HCT116 (cell line): ENCODE results near the gene GORASP1. TPM values are rescaled to one million over a fixed set of nuclear protein-coding genes. Genes with fewer than 3 reads are reported as not detected.

Experiments used
- ATAC-seq: fragments of 200-7000 bp; cut with Tn5 transposase; 2 replicates; pipeline ENCODE4 v1.9.1; 2020; ENCODE audit warnings: mild to moderate bottlenecking, moderate library complexity
- BruUV-seq: library from RNA; stranded (reverse); fragments of 400-500 nt; replicated peaks from 2 replicates; lab custom pipeline; 2021; lab: Mats Ljungman, UMichigan
- CTCF ChIA-PET: fragments of 300-600 bp; sonication (Branson Sonifier 250); formaldehyde crosslinking; loops from one replicate; lab custom pipeline; 2021; ENCODE audit warnings: antibody characterized with exemption; lab: Charles Lee
- POLR2A ChIA-PET: fragments of 300-600, 350-600 bp; sonication (Branson Sonifier 250); formaldehyde crosslinking; loops from one replicate; lab custom pipeline; 2021; ENCODE audit warnings: antibody characterized with exemption; lab: Charles Lee
- RAD21 ChIA-PET, 2 experiments: fragments of 300-600 bp; sonication (Branson Sonifier 250); formaldehyde crosslinking; loops; one replicate each; lab custom pipeline; 2023; ENCODE audit warnings: low total read pairs in 2 of 2; ENCODE audit not compliant: uncharacterized antibody in 2 of 2, unreplicated experiment in 2 of 2, low non-redundant PET in 1 of 2; lab: Charles Lee
- DNase-seq: peaks from one replicate; pipeline ENCODE4 v3.0.0-alpha.2; 2010; ENCODE audit warnings: low read depth, low spot score
- H2AFZ ChIP-seq: fragments of 200-600 bp; shearing (Covaris generic), sonication (generic); 2 replicates; pipeline ENCODE4 v1.6.1; 2017; ENCODE audit warnings: low read depth, mixed run types, mixed read lengths, antibody characterized with exemption, low read length; ENCODE audit not compliant: poor library complexity, severe bottlenecking
- H3K27ac ChIP-seq: 2 replicates; pipeline ENCODE4 v1.5.1; 2012; ENCODE audit warnings: low read depth, low read length
- H3K27me3 ChIP-seq: fragments of 200-600 bp; sonication (generic); 2 replicates; pipeline ENCODE4 v1.6.1; 2016; ENCODE audit warnings: mixed run types, low read length, mixed read lengths; ENCODE audit not compliant: insufficient read depth
- H3K36me3 ChIP-seq, 2 experiments: fragments of 200-500 bp in 1 of 2; fragments of 200-600 bp in 1 of 2; sonication (Bioruptor generic) in 1 of 2; sonication (generic) in 1 of 2; 2 replicates each; pipeline versions ENCODE4 v1.5.1 to v1.6.1; 2014 to 2016; ENCODE audit warnings: low read length in 2 of 2, inconsistent platforms in 1 of 2, mixed read lengths in 1 of 2, mixed run types in 1 of 2; ENCODE audit not compliant: insufficient read depth in 2 of 2, control insufficient read depth in 1 of 2
- H3K4me1 ChIP-seq, 2 experiments: fragments of 200-600 bp in 1 of 2; sonication (generic) in 1 of 2; 2 replicates each; pipeline versions ENCODE4 v1.5.1 to v1.6.1; 2012 to 2017; ENCODE audit warnings: low read length in 2 of 2, inconsistent platforms in 1 of 2, mild to moderate bottlenecking in 1 of 2, mixed read lengths in 1 of 2, mixed run types in 1 of 2, moderate library complexity in 1 of 2; ENCODE audit not compliant: insufficient read depth in 2 of 2, control insufficient read depth in 1 of 2
- H3K4me2 ChIP-seq: fragments of 200-600 bp; sonication (generic); 2 replicates; pipeline ENCODE4 v1.6.1; 2017; ENCODE audit warnings: mixed run types, low read length, mixed read lengths
- H3K4me3 ChIP-seq, 2 experiments: fragments of 200-600 bp in 1 of 2; sonication (generic) in 1 of 2; replicated peaks in 1 of 2; 2 replicates each; pipeline ENCODE4 v1.5.1; 2011 to 2016; ENCODE audit warnings: low read length in 2 of 2, control low read depth in 1 of 2, low read depth in 1 of 2, mild to moderate bottlenecking in 1 of 2, mixed read lengths in 1 of 2, mixed run types in 1 of 2
- H3K79me2 ChIP-seq: fragments of 200-600 bp; sonication (generic); 2 replicates; pipeline ENCODE4 v1.6.1; 2017; ENCODE audit warnings: mild to moderate bottlenecking, mixed run types, low read length, moderate library complexity, mixed read lengths; ENCODE audit not compliant: insufficient read depth
- H3K9ac ChIP-seq: fragments of 200-600 bp; sonication (generic); 2 replicates; pipeline ENCODE4 v1.6.1; 2016; ENCODE audit warnings: low read length, mixed read lengths
- H3K9me2 ChIP-seq: fragments of 200-600 bp; sonication (generic), shearing (Covaris generic); 2 replicates; pipeline ENCODE4 v1.6.1; 2017; ENCODE audit warnings: mixed run types, mild to moderate bottlenecking, moderate library complexity; ENCODE audit not compliant: insufficient read depth
- H3K9me3 ChIP-seq, 2 experiments: fragments of 200-500 bp in 1 of 2; fragments of 200-600 bp in 1 of 2; sonication (Bioruptor generic) in 1 of 2; sonication (generic) in 1 of 2; 2 replicates each; pipeline ENCODE4 v1.6.1; 2014 to 2017; ENCODE audit warnings: low read length in 2 of 2, mixed read lengths in 2 of 2, inconsistent platforms in 1 of 2, low read depth in 1 of 2, mild to moderate bottlenecking in 1 of 2, mixed run types in 1 of 2, moderate library complexity in 1 of 2; ENCODE audit not compliant: control insufficient read depth in 1 of 2, insufficient read depth in 1 of 2
- H4K20me1 ChIP-seq: fragments of 200-600 bp; sonication (generic), shearing (Covaris generic); 2 replicates; pipeline ENCODE4 v1.6.1; 2017; ENCODE audit warnings: mixed run types, mild to moderate bottlenecking, moderate library complexity; ENCODE audit not compliant: insufficient read depth
- CEBPB ChIP-seq: IDR thresholded peaks from 2 replicates; pipeline ENCODE4 v1.6.1; 2012; ENCODE audit warnings: low read depth
- EGR1 ChIP-seq: IDR thresholded peaks from 2 replicates; pipeline ENCODE4 v1.6.1; 2012; ENCODE audit warnings: low read depth
- EZH2phosphoT487 ChIP-seq: fragments of 200-600 bp; IDR thresholded peaks from 2 replicates; pipeline ENCODE4 v1.6.1; 2018; ENCODE audit warnings: antibody characterized with exemption, borderline replicate concordance
- FOSL1 ChIP-seq: IDR thresholded peaks from 2 replicates; pipeline ENCODE4 v1.6.1; 2012; ENCODE audit warnings: low read depth
- JUND ChIP-seq: IDR thresholded peaks from 2 replicates; pipeline ENCODE4 v1.6.1; 2012
- POLR2A ChIP-seq: IDR thresholded peaks from 2 replicates; pipeline ENCODE4 v1.7.0; 2011; ENCODE audit warnings: borderline replicate concordance; ENCODE audit not compliant: insufficient read depth, insufficient read length; ENCODE audit errors: extremely low read depth
- POLR2AphosphoS5 ChIP-seq: IDR thresholded peaks from 2 replicates; pipeline ENCODE4 v1.6.1; 2011; ENCODE audit warnings: mild to moderate bottlenecking, low read depth, low read length, moderate library complexity
- SIN3A ChIP-seq: IDR thresholded peaks from 2 replicates; pipeline ENCODE4 v1.6.1; 2012; ENCODE audit warnings: low read depth
- SP1 ChIP-seq: IDR thresholded peaks from 2 replicates; pipeline ENCODE4 v1.6.1; 2012; ENCODE audit warnings: low read depth
- SRF ChIP-seq: IDR thresholded peaks from 2 replicates; pipeline ENCODE4 v1.6.1; 2012; ENCODE audit warnings: low read depth
- TCF7L2 ChIP-seq: IDR thresholded peaks from 2 replicates; pipeline ENCODE4 v1.7.0; 2011; ENCODE audit warnings: borderline replicate concordance, inconsistent platforms; ENCODE audit not compliant: insufficient read depth, insufficient read length; ENCODE audit errors: extremely low read depth
- ZFX ChIP-seq: fragments of 450-650 bp; IDR thresholded peaks from 2 replicates; pipeline ENCODE4 v1.6.1; 2017
- ZNF274 ChIP-seq: fragments of 200-500 bp; sonication (Bioruptor generic); IDR thresholded peaks from 2 replicates; pipeline ENCODE4 v1.6.1; 2014; ENCODE audit warnings: mild to moderate bottlenecking, low read depth, low read length, inconsistent platforms
- intact Hi-C: fragments of 100-400 bp; cut with micrococcal nuclease; formaldehyde crosslinking; loops from 2 replicates; pipeline ENCODE4 v1.10.0; 2022
- total RNA-seq: library from RNA; stranded (reverse); gene quantifications from one replicate; pipeline ENCODE4 v1.2.1, GENCODE V29; 2021; ENCODE audit not compliant: unreplicated experiment
- TF ChIP-seq, protein P1 (sequence below): IDR thresholded peaks from 2 replicates; pipeline ENCODE4 v1.6.1; 2011; ENCODE audit warnings: mild to moderate bottlenecking, low read length, moderate library complexity; ENCODE audit not compliant: insufficient replicate concordance; ENCODE audit errors: extremely low read depth
- TF ChIP-seq, protein P2 (sequence below): IDR thresholded peaks from 2 replicates; pipeline ENCODE4 v1.6.1; 2012; ENCODE audit warnings: low read depth
- TF ChIP-seq, protein P3 (sequence below), 3 experiments: fragments of 200-600 bp in 1 of 3; sonication (generic) in 1 of 3; IDR thresholded peaks in 2 of 3; conservative IDR thresholded peaks in 1 of 3; 2 replicates each; pipeline ENCODE4 v1.5.1; 2012 to 2017; ENCODE audit warnings: low read depth in 2 of 3, low read length in 2 of 3, antibody characterized with exemption in 1 of 3, borderline replicate concordance in 1 of 3, control low read depth in 1 of 3, mild to moderate bottlenecking in 1 of 3, mixed read lengths in 1 of 3, mixed run types in 1 of 3, moderate library complexity in 1 of 3; ENCODE audit not compliant: insufficient read depth in 1 of 3
- TF ChIP-seq, protein P4 (sequence below): IDR thresholded peaks from 2 replicates; pipeline ENCODE4 v1.6.1; 2012

GORASP1 gene
- total RNA-seq, 1 experiment from 2014 or later: 38.8 TPM

DNA sequence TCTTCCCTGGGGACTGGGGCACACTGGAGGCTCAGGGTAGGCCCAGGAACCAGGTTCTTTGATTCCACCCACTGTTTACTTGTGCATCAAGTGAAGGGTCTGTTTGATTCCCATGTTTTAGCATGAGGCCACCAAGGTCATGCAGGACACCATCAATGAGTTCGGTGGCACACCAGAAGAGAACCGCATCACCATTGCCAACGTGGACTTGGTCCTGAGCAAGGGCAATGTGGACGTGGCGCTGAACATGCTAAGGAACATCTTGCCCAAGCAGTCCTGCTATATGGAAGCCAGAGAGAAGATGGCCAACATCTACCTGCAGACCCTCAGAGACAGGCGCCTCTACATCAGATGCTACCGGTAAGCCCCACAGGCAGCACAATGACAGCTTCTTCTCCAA lies 21.5 kb upstream of the GORASP1 start:
- Histone ChIP-seq H3K27me3 (no peaks in the 10 kb centered on the region), H3K4me1 (peaks cover 27 to 34% of the 10 kb centered on the region in 2 experiments), H3K27ac (no peak overlapping the region), H3K9me2 (no peaks in the 10 kb centered on the region), H3K9ac (no peak overlapping the region), H3K79me2 (no peaks in the 10 kb centered on the region), H2AFZ (no peak overlapping the region), H3K4me3 (no peak overlapping the region), H3K9me3 (no peaks in the 10 kb centered on the region), H3K4me2 (no peak overlapping the region), H3K36me3 (no peaks in the 10 kb centered on the region), H4K20me1 (no peaks in the 10 kb centered on the region)
- intact Hi-C loops: no loop called here
- no TSS peak for BruUV-seq
- TF ChIP-seq SRF (no peak), FOSL1 (no peak), TCF7L2 (no peak), JUND (no peak), POLR2AphosphoS5 (no peak), EGR1 (no peak), ZNF274 (no peak), POLR2A (no peak), CEBPB (no peak), ZFX (no peak), SIN3A (no peak), SP1 (no peak), EZH2phosphoT487 (no peak)
- TF ChIP-seq, protein P1, sequence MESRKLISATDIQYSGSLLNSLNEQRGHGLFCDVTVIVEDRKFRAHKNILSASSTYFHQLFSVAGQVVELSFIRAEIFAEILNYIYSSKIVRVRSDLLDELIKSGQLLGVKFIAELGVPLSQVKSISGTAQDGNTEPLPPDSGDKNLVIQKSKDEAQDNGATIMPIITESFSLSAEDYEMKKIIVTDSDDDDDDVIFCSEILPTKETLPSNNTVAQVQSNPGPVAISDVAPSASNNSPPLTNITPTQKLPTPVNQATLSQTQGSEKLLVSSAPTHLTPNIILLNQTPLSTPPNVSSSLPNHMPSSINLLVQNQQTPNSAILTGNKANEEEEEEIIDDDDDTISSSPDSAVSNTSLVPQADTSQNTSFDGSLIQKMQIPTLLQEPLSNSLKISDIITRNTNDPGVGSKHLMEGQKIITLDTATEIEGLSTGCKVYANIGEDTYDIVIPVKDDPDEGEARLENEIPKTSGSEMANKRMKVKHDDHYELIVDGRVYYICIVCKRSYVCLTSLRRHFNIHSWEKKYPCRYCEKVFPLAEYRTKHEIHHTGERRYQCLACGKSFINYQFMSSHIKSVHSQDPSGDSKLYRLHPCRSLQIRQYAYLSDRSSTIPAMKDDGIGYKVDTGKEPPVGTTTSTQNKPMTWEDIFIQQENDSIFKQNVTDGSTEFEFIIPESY: no peak
- TF ChIP-seq, protein P2, sequence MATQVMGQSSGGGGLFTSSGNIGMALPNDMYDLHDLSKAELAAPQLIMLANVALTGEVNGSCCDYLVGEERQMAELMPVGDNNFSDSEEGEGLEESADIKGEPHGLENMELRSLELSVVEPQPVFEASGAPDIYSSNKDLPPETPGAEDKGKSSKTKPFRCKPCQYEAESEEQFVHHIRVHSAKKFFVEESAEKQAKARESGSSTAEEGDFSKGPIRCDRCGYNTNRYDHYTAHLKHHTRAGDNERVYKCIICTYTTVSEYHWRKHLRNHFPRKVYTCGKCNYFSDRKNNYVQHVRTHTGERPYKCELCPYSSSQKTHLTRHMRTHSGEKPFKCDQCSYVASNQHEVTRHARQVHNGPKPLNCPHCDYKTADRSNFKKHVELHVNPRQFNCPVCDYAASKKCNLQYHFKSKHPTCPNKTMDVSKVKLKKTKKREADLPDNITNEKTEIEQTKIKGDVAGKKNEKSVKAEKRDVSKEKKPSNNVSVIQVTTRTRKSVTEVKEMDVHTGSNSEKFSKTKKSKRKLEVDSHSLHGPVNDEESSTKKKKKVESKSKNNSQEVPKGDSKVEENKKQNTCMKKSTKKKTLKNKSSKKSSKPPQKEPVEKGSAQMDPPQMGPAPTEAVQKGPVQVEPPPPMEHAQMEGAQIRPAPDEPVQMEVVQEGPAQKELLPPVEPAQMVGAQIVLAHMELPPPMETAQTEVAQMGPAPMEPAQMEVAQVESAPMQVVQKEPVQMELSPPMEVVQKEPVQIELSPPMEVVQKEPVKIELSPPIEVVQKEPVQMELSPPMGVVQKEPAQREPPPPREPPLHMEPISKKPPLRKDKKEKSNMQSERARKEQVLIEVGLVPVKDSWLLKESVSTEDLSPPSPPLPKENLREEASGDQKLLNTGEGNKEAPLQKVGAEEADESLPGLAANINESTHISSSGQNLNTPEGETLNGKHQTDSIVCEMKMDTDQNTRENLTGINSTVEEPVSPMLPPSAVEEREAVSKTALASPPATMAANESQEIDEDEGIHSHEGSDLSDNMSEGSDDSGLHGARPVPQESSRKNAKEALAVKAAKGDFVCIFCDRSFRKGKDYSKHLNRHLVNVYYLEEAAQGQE: no peak
- TF ChIP-seq, protein P3, sequence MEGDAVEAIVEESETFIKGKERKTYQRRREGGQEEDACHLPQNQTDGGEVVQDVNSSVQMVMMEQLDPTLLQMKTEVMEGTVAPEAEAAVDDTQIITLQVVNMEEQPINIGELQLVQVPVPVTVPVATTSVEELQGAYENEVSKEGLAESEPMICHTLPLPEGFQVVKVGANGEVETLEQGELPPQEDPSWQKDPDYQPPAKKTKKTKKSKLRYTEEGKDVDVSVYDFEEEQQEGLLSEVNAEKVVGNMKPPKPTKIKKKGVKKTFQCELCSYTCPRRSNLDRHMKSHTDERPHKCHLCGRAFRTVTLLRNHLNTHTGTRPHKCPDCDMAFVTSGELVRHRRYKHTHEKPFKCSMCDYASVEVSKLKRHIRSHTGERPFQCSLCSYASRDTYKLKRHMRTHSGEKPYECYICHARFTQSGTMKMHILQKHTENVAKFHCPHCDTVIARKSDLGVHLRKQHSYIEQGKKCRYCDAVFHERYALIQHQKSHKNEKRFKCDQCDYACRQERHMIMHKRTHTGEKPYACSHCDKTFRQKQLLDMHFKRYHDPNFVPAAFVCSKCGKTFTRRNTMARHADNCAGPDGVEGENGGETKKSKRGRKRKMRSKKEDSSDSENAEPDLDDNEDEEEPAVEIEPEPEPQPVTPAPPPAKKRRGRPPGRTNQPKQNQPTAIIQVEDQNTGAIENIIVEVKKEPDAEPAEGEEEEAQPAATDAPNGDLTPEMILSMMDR (IDR thresholded peaks at IDR 0.05 in 2 of 3, conservative IDR thresholded peaks at IDR 0.05 in 1 of 3; ENCODE audit: borderline replicate concordance in 1 of 3, insufficient read depth in 1 of 3, low read depth in 2 of 3, low read length in 2 of 3): no peak
- TF ChIP-seq, protein P4, sequence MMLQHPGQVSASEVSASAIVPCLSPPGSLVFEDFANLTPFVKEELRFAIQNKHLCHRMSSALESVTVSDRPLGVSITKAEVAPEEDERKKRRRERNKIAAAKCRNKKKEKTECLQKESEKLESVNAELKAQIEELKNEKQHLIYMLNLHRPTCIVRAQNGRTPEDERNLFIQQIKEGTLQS: no peak
- CTCF ChIA-PET: interaction anchor here (6.7 kb wide), 1 partner anchor 161 kb away, joined by 184 read pairs; no protein-coding TSS in a partner anchor
- POLR2A ChIA-PET: no interaction called here
- ATAC-seq (no peak), DNase-seq (no peak)
- RAD21 ChIA-PET: no interaction called here
